GM04503 (cell line): Measurements from ENCODE around the gene ZCCHC24.
A peak's percentile ranks its signal among the peaks of the same experiment; 100 is the strongest.
"Not testable (repeated sequence)": the region's sequence is repeated elsewhere in the genome, so short reads cannot be mapped to it uniquely, and the experiment has no call there.

ENCODE experiments used
- DNase-seq: peaks from one replicate; pipeline ENCODE4 v3.0.0-alpha.2; 2012; ENCODE audit warnings: low read depth

The ZCCHC24 gene

GRCh38 chr10:79472951-79473350 lies 27.5 kb upstream of the ZCCHC24 start:
- DNase-seq, result peak; percentile 39

GRCh38 chr10:79472449-79472848 lies 27.0 kb upstream of the ZCCHC24 start:
- DNase-seq, result no peak

GRCh38 chr10:79471776-79472175 lies 26.4 kb upstream of the ZCCHC24 start:
- DNase-seq, result no peak

DNA sequence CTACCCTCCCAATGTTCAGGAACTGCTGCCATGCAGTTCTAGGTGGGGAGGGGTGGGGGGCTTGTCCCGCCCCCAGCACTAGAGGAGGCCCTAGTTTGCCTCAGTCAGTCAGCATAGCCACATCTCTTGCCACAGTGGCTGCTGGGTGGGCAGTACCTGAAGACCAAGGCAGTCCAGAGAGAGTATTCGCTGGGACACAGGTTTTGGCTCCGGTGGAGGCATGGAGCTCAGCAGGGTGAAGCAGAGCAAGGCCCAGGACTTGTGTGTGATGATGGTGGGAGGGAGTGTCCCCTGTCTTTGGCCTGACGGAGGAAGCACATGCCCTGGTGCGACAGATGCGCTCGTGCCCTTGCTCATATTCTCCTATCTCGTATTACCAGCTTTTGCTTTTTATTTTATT lies 24.7 kb upstream of the ZCCHC24 start:
- no peak for DNase-seq

GRCh38 chr10:79468841-79469585 lies 23.6 kb upstream of the ZCCHC24 start:
- no peak for DNase-seq

DNA sequence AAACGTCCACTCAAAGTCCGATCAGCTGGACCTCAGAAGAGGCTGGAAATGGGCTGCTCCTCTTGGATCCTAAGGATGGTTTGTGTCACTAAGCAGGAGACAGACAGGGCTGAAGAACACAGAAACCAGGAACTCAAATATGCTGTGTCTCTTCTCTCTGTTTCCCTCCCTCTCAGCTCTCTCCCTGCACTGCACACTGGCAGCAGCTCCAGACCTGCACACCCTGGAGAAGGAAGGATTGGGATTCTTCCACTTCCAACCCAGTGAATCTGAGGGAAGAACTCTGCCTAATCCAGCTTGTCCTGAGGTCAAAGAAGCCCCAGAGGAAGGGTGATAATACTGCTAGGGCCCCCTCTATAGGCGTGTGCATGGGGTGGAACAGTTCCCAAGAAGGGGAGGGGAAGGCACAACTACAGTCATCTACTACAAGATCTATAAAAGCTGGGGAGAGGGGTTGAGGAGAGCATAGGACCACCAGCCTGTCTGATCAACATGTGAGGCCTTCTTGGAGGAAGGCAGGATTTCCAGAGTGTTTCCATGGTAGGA lies 22.7 kb upstream of the ZCCHC24 start:
- no peak for DNase-seq

DNA sequence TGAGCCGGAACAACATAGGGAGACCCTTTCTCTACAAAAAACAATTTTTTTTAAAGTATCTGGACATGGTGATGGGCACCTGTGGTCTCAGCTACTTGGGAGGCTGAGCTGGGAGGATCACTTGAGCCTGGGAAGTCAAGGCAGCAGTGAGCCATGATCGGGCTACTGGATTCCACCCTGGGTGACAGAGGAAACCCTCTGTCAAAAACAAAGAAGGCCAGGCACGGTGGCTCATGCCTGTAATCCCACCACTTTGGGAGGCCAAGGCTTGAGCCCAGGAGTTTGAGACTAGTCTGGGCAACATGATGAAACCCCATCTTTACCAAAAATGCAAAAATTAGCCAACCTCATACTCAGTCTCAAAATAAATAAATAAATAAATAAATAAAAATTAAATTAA lies 19.9 kb upstream of the ZCCHC24 start:
- DNase-seq, result no peak

DNA sequence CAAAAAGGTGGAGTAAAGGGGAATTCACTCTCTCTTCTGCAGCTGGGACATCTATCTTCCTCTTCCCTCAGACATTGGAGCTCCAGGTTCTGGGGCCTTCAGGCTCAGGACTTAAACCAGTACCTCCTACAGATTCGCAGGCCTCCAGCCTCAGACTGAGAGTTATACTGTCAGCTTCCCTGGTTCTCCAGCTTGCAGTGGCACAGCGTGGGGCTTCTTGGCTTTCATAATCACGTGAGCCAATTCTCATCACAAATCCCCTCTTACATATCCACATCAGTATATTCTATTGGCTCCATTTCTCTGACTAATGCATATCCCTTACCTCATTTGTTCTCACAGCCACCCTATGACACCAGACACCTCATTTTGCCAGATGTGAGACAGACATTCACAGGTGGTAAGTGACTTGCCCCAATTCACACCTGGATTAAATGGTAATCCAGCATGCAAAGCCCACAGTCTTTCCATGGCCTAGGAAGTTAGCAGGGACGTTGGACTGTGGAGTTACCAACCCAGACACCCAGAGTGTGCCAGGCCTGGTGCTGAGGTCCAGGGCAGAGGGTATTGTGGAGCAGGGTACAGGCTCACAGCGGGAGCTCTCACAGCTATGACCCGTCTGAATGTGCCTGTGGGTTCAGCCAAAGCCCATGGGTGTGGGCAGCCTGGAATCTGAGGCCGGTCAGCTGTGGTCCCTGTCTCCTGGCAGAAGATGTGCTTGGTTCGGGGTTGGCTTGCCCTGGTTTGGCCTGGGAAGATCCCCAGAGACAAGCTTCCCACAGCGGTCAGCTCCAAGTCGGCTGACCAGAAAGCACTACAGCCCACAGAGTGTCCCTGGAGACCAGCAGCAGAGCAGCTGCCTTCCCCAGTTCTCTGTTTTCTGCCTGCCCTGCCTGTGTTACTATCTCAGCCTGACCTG lies 18.4 kb upstream of the ZCCHC24 start:
- no peak for DNase-seq

- DNase-seq, result no peak
Observed at GRCh38 chr10:79460687-79461086, 15.3 kb upstream of the ZCCHC24 start.

DNA sequence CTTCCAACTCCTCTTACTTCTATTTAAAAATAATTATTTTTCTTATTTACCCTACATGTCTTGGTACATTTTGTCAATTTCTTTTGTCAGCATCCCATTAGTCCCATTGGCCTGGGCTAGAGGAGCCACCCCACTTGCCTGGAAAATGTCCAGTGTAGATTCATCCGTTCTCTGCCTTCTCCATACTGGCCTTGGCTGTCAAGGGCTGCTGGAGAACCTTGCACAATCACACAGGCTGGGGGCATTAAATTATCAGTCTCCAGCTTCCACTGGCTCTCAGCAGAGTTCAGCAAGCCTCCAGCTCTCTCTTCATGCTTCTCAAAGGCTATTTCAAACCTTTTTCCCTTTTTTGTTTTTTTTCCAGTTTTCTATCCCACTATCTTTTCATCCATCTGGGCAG lies 13.8 kb upstream of the ZCCHC24 start:
- DNase-seq, result no peak

DNA sequence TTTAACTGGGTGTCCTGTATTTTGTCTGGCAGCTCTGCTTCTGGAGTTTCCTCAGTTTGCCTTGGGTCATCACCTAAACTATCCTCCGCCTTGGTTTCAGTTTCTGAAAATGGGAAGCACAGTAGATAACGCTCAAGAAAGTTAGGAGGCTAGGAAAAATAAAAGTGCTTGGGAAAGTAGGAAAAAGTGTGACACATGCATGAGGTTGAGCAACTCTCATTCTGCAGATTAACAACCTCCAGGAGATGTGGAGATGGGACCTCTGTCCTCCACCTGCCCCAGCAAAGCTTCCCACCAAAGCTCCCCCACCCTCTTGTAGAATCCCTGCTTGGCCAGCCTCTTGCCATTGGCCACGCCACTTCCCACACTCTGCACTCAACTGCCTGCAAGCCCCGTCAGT lies 13.1 kb upstream of the ZCCHC24 start:
- DNase-seq, result no peak

DNA sequence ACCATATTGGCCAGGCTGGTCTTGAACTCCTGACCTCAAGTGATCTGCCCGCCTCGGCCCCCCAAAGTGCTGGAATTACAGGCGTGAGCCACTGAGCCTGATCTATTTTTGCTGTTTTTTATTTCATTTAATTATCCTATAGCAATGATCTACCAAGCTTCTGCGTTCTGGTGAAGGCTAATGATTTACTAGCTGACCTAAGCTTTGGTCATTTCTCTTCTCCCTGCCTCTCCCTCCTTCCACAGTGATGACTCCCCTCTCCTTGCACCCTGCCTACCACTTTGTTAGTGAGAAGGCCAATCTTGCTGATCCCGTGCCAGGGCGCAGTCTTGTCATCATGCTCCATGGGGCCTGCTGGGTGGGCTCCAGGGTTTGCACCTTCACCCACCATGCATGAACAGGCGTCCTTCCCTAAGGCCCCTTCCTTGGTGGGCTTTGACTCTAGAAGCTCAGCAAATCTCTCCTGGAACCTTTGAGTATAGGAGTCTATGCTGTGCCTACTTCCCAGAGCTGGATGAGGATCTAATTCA lies 11.9 kb upstream of the ZCCHC24 start:
- no peak for DNase-seq

DNA sequence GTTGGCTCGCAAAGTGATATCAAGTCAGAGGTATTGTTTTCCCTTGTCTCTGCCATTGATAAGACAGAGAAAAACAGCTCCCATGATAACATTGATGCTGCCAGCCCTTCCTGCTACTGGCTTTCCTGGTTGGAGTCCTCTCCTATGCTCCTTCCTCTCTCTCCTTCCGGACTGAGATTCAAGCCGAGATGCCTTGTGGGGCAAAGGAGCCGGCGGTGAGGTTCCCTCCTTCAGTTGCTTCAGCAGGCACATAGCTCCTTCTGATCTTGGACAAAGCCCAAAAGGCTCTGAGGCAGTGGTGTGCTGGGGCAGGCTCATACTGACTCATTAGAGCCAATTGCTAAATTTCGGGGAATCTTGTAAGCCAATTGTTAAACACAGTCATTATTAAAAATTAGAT lies 8.8 kb upstream of the ZCCHC24 start:
- peak; percentile 80 for DNase-seq

GRCh38 chr10:79453392-79453791 lies 8.0 kb upstream of the ZCCHC24 start:
- no peak for DNase-seq

GRCh38 chr10:79452174-79452611 lies 6.8 kb upstream of the ZCCHC24 start:
- no peak for DNase-seq

DNA sequence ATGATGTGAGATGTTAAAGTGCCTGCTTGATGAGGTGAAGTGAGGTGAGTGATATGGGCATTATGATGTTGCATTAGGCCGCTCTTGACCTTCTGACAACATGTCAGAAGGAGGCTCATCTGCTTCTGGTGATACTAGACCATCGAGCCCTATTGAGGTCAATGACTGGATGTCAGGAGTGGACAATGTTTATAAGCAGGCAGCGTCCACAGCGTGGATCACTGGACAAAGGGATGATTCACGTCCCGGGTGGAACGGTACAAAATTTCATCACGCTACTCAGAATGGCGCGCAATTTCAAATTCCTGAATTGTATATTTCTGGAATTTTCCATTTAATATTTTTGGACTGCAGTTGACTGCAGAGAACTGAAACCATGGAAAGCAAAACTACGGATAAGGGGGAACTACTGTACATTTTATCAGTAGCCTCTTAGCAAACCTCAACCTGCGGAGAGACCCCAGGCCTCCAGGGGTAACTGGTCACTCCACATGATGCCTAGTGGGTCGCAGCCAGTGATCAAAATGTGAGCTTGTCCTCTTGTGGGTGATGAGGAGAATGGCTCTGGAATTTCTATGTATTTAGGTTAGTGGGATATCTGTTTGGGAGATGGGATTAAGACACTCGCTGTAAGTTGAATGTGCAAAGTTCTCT lies 5.7 kb upstream of the ZCCHC24 start:
- DNase-seq, result no peak

DNA sequence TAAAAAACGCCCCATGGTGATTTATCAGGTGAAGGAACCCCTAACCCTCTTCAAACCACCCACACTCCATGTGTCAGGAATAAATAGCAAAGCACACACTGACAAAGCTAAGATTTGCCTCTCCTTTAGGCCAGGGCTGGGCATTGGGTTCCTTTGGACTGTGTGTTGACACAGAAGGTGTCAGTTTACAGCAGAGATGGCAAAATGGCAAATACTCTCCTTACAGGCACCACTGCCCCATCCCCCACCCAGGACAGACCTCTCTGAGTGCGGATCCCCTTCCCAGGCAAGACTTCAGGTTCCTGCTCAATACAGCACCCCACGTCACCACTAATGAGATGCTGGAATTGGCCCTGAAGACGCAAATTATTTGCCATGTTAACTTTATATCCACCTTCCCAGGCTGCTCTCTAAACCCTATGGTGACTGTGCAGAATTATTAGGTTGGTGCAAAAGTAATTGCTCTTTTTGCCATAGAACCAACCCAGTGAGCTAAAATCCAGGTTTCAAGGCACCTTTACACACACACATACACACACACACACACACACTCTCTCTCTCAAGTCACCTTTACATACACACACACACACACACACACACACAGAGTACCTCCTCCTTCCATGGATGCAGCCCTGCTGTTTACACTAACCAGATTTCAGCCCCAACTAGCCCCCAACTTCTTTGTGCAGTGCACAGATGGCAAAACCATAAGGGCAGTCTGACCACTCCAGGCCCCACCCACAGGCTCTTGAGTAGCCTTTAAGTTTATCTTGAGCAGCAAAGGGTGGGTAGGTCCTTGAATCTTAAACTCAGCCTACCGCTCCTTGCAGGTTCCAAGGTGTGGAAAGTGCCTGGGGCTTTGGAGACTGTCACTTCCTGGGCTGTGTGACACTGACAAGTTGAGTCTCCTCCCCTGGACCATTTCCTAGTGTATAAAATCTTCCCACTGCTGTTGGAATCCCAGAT lies 4.0 kb upstream of the ZCCHC24 start:
- DNase-seq, result no peak

- DNase-seq, result no peak
Observed at GRCh38 chr10:79448732-79449049, 3.3 kb upstream of the ZCCHC24 start.

- no peak for DNase-seq
Observed at GRCh38 chr10:79447911-79448731, 2.7 kb upstream of the ZCCHC24 start.

- not testable (repeated sequence) for DNase-seq
Observed at GRCh38 chr10:79447249-79447648, 1.8 kb upstream of the ZCCHC24 start.
